T-helper 2 cell treated with Interferon-gamma antibody and Interleukin-4, amounts not matched to agents 100 ng/mL and 5 ng/mL, for 36 hours (primary cell): ENCODE measurements around the gene SLC22A25. TPM values are rescaled to one million over a fixed set of nuclear protein-coding genes. Genes with fewer than 3 reads are reported as not detected.
"Not testable (repeated sequence)": the region's sequence is repeated elsewhere in the genome, so short reads cannot be mapped to it uniquely, and the experiment has no call there.

Experiments used
- intact Hi-C: fragments of 100-400 bp; cut with micrococcal nuclease; formaldehyde crosslinking; loops from one replicate; pipeline ENCODE4 v1.15.1; 2023
- total RNA-seq: library from RNA; stranded (reverse); gene quantifications from 2 replicates; pipeline ENCODE4 v1.2.3, GENCODE V29; 2022

The SLC22A25 gene
- total RNA-seq, 1 donor from 2014 or later = not detected

DNA sequence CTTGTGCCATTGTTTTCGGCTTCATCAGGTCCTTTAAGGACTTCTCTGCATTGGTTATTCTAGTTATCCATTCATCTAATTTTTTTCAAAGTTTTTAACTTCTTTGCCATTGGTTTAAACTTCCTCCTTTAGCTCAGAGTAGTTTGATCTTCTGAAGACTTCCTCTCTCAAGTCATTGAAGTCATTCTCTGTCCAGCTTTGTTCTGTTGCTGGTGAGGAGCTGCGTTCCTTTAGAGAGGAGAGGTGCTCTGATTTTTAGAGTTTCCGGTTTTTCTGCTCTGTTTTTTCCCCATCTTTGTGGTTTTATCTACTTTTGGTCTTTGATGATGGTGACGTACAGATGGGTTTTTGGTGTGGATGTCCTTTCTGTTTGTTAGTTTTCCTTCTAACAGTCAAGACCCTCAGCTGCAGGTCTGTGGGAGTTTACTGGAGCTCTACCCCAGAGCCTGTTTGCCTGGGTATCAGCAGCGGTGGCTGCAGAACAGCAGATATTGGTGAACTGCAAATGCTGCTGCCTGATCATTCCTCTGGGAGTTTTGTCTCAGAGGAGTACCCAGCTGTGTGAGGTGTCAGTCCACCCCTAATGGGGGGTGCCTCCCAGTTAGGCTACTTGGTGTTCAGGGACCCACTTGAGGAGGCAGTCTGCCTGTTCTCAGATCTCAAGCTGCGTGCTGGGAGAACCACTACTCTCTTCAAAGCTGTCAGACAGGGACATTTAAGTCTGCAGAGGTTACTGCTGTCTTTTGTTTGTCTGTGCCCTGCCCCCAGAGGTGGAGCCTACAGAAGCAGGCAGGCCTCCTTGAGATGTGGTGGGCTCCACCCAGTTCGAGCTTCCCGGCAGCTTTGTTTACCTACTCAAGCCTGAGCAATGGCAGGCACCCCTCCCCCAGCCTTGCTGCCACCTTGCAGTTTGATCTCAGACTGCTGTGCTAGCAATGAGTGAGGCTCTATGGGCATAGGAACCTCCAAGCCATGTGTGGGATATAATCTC lies 7.6 kb downstream of the SLC22A25 start:
- intact Hi-C loops = not testable (repeated sequence)

DNA sequence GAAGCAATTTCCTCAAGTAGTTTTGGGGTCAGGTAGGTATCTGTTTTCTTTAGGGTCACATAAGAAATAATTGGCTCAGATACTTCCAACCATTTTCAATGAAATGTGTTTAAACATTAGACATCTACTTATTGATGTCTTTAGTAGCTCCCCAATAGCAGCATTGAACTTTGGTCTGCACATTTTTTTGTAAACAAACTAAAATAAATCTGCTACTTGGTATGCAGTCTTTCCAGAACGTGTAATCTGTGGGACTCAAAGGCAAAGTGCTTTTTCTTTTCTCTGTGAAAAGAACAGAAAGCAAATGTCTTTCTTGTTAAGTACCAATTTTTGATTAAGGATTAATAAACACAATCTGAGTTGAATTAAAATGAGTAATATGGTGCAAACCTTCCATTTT lies 13.6 kb downstream of the SLC22A25 start:
- intact Hi-C loops = no loop called here

DNA sequence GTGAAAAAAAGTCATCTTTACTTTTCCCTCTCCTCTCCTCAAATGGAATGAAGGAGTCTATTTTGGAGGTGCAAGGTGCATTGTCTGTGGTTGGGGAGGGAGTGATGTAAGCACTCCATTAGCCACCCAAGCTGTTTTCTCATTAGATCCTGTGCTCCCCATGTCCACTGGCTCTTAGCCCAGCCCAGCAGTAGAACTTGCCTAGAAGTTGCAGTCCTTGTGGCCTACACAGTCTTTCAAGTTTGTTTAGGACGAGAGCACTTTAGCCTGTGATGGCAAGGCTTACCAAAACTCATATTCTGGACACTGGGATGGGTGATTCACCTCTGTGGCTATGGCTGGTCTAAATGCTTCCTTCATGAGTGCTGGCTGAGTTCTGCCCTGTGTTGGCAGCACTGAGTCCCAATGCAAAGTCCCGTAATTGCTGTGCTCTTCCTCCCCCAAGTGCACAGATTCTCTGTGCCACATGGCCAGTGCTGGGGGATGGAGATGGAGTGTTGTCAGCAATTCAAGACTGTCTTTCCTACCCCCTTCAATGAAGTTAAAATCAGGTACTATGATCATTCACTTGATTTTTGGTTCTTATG lies 15.8 kb downstream of the SLC22A25 start:
- intact Hi-C loops = no loop called here

DNA sequence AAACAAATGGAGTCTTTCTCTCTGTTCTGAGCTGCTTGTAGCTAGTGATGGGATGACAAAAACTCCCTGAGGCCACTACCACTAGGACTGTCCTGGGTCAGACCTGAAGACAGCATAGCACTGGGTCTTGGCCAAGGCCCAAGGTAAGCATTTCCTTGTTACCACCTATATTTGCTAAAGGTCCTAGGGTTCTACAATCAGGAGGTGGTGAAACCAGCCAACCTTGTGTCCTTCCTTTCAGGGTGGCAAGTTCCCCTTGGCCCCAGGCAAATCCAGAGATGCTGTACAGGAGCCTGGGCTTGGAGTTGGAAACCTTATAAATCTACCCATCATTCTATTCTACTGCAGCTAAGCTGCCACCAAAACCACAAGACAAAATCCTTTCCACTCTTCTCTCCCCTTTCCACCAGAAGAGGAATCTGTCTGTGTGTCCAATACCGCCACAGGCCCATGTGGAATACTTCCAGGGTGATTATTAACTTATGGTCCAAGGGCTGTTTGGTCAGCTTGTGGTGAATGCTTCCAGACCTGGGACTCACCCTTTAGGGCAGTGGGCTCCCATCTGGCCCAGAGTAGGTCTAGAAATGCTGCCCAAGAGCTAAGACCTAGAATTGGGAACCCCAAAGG lies 16.8 kb downstream of the SLC22A25 start:
- intact Hi-C loops = no loop called here

DNA sequence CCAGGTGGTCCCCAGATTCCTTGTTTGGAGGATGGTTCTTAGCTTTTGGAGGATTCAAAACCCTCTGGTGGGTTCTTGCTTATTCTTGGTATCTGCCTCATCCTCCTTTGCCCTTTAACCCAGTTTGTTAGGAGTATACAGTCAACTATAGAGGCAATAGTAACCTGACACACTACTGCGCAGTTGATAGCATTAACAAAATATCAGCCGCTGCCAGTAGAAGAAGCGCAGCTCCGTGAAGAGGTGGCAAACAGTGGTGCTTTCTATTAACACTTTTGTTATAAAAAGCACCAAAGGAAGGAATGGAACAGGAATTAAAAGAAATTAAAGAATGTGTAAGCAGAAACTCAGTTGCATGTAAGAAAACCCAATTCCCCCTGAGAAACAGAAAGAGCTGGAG lies 29.3 kb downstream of the SLC22A25 start:
- intact Hi-C loops = no loop called here

DNA sequence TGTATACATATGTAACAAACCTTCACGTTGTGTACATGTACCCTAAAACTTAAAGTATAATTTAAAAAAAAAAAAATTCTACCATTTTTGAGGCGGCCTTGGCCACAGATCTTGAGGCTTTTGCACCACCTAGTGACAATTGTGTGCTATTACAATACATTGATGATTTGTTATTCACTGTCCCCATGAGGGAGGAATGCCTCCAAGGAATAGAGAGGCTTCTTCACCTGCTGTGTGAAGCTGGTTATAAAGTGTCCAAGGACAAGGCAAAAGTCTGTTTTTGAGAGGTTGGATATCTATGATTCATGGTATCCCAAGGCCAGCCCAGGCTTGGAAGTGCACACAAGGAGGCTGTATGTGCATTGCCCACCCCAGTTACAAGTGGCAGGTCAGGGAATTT lies 30.7 kb downstream of the SLC22A25 start:
- intact Hi-C loops = no loop called here

DNA sequence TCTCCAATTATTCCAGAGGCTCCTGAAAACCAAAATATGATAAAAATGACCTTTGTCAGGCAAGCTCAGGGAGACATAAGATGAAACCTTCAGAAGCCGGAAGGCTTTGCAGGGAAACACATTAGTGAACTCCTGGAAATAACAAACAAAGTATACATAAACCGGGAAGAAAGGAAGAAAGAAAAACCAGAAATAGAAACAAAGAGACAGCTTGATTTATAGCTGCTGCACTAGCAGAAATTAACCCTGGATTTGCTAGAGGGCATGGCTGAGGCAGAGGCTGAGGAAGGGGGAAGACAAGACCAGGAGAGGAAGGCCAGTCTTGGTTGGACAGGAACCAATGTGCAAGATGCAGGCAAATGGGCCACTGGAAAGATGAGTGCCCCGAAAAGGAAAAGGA lies 33.3 kb downstream of the SLC22A25 start:
- intact Hi-C loops = no loop called here

Other genes with a start within 250 kb of the SLC22A25 start
- gene SLC22A8, start 227.8 kb downstream of the SLC22A25 start, total RNA-seq = not detected in 2 replicates
- not detected in 2 replicates for gene SLC22A24, start 99.4 kb downstream of the SLC22A25 start, total RNA-seq
- gene SLC22A9, start 126.2 kb upstream of the SLC22A25 start, total RNA-seq = not detected in 2 replicates
- not detected in 2 replicates for gene PLAAT5, start 247.6 kb upstream of the SLC22A25 start, total RNA-seq